Activated CD4-positive, alpha-beta T cell treated with anti-CD3 and anti-CD28 coated beads, Interleukin-2, Interleukin-4, amounts not matched to agents 100 ng/mL and 50 ng/mL, durations not matched to agents 16 hours and 8 hours (primary cell): ENCODE results near the gene RAB25.
A peak's percentile ranks its signal among the peaks of the same experiment; 100 is the strongest.
"Not testable (repeated sequence)": the region's sequence is repeated elsewhere in the genome, so short reads cannot be mapped to it uniquely, and the experiment has no call there.

ENCODE experiments used
- DNase-seq: peaks from one replicate; pipeline ENCODE4 v3.0.0-alpha.2; 2020; ENCODE audit warnings: low spot score

The RAB25 gene

GRCh38 chr1:156102633-156103511, 41.9 kb downstream of the RAB25 start:
- DNase-seq, result no peak

GRCh38 chr1:156103521-156103947, 42.6 kb downstream of the RAB25 start:
- DNase-seq, result no peak

- no peak for DNase-seq
Observed at GRCh38 chr1:156104065-156104810, 43.3 kb downstream of the RAB25 start.

- no peak for DNase-seq
Observed at GRCh38 chr1:156104861-156105832, 44.2 kb downstream of the RAB25 start.

- DNase-seq, result no peak
Observed at GRCh38 chr1:156106624-156107488, 45.9 kb downstream of the RAB25 start.

GRCh38 chr1:156108057-156108456, 47.1 kb downstream of the RAB25 start:
- no peak for DNase-seq

GRCh38 chr1:156108664-156109241, 47.8 kb downstream of the RAB25 start:
- no peak for DNase-seq

- no peak for DNase-seq
Observed at GRCh38 chr1:156110252-156110651, 49.3 kb downstream of the RAB25 start.

- DNase-seq, result no peak
Observed at GRCh38 chr1:156111355-156111962, 50.5 kb downstream of the RAB25 start.

GRCh38 chr1:156112276-156113137, 51.5 kb downstream of the RAB25 start:
- DNase-seq, result no peak

GRCh38 chr1:156113282-156113950, 52.5 kb downstream of the RAB25 start:
- no peak for DNase-seq

- peak; percentile 91 for DNase-seq
Observed at GRCh38 chr1:156114101-156114918, 53.4 kb downstream of the RAB25 start, which contains the start of gene LMNA. LMNA (plus strand) TSS chr1:156114711; CDS start chr1:156114919, 208 bp downstream.

GRCh38 chr1:156114919-156115513, 54.1 kb downstream of the RAB25 start:
- DNase-seq, result no peak

- no peak for DNase-seq
Observed at GRCh38 chr1:156115514-156116374, 54.8 kb downstream of the RAB25 start.

- not testable (repeated sequence) for DNase-seq
Observed at GRCh38 chr1:156116731-156117130, 55.8 kb downstream of the RAB25 start.
